ENCODE measurements around the gene PLPP3.

DNA sequence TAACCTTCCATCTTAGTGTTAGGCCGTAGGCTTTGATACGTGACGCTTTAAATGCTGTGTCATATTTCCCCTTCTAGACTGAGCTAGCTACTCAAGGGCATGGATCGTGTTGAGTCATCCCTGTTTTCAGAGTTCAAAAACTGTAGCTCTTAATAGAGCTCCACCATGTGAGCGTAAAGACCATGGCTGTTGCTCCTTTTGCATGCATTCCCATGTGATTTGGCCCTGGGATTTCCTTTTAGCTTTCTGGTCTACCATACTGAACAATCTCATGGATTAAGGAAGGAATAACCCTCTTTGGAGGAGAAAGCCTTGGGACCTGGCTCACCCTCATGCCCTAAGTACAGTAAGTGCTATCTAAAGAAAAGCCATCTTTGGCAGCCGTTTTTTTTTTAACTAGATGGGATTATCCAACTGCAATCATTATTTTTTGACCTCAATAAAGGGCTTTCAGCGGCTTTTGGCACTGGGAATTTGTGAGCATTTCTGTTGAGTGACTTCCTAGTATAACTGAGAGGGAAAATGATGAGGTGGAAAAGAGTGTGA, 76.6 kb downstream of the PLPP3 start:
- TF ChIP-seq, protein P1, sequence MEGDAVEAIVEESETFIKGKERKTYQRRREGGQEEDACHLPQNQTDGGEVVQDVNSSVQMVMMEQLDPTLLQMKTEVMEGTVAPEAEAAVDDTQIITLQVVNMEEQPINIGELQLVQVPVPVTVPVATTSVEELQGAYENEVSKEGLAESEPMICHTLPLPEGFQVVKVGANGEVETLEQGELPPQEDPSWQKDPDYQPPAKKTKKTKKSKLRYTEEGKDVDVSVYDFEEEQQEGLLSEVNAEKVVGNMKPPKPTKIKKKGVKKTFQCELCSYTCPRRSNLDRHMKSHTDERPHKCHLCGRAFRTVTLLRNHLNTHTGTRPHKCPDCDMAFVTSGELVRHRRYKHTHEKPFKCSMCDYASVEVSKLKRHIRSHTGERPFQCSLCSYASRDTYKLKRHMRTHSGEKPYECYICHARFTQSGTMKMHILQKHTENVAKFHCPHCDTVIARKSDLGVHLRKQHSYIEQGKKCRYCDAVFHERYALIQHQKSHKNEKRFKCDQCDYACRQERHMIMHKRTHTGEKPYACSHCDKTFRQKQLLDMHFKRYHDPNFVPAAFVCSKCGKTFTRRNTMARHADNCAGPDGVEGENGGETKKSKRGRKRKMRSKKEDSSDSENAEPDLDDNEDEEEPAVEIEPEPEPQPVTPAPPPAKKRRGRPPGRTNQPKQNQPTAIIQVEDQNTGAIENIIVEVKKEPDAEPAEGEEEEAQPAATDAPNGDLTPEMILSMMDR (IDR thresholded peaks at IDR 0.05), result no peak
- no peak for TF ChIP-seq POLR2A (IDR thresholded peaks at IDR 0.05)

Measured in esophagus squamous epithelium (tissue), 4 donors.